Measurements from ENCODE around the gene ZNF80.

- no peak for TF ChIP-seq EZH2 (IDR thresholded peaks at IDR 0.05; ENCODE audit: borderline replicate concordance, low read depth, low read length, severe bottlenecking)
- TF ChIP-seq POLR2A (IDR thresholded peaks at IDR 0.05; ENCODE audit: low read depth, low read length), result no peak
- TF ChIP-seq JUN (IDR thresholded peaks at IDR 0.05; ENCODE audit: borderline replicate concordance, insufficient read depth, insufficient read length, low read depth), result peak; percentile 10
- TF ChIP-seq CTCF (IDR thresholded peaks at IDR 0.05; ENCODE audit: extremely low read depth in 1 of 2, insufficient read depth in 1 of 2, low read depth in 1 of 2, low read length in 2 of 2), result no peak
- no peak for TF ChIP-seq MYC (IDR thresholded peaks at IDR 0.05; ENCODE audit: low read depth, low read length)
- peak; percentile 13 for TF ChIP-seq POLR2AphosphoS5 (IDR thresholded peaks at IDR 0.05; ENCODE audit: insufficient read depth, low read depth, low read length)
- TF ChIP-seq GATA2 (IDR thresholded peaks at IDR 0.05; ENCODE audit: insufficient read depth, insufficient read length, low read depth, low read length), result no peak
- no peak for TF ChIP-seq MAX (IDR thresholded peaks at IDR 0.05; ENCODE audit: insufficient read depth, insufficient read length)
- no peak for TF ChIP-seq FOS (IDR thresholded peaks at IDR 0.05; ENCODE audit: borderline replicate concordance, insufficient read depth, low read length)
Observed at GRCh38 chr3:114214542-114215341, 22.6 kb downstream of the ZNF80 start.

All from endothelial cell of umbilical vein (primary cell).